IPS-20b (cell line): Measurements from ENCODE around the gene DNAH12.

Experiments used
- H3K27ac ChIP-seq: one replicate; pipeline ENCODE4 v1.5.1; 2013; ENCODE audit warnings: low read length
- H3K27me3 ChIP-seq: 2 replicates; pipeline ENCODE4 v1.6.1; 2013; ENCODE audit warnings: mild to moderate bottlenecking, low read length, inconsistent platforms; ENCODE audit not compliant: insufficient read depth
- H3K36me3 ChIP-seq: 2 replicates; pipeline ENCODE4 v1.6.1; 2013; ENCODE audit warnings: low read depth, mild to moderate bottlenecking, inconsistent platforms, low read length, moderate library complexity; ENCODE audit not compliant: insufficient read depth
- H3K4me1 ChIP-seq: 2 replicates; pipeline ENCODE4 v1.6.1; 2013; ENCODE audit warnings: mild to moderate bottlenecking, control low read depth, inconsistent platforms, low read length, moderate library complexity; ENCODE audit not compliant: insufficient read depth
- H3K4me3 ChIP-seq: 2 replicates; pipeline ENCODE4 v1.5.1; 2013; ENCODE audit warnings: mild to moderate bottlenecking, low read length, inconsistent platforms
- H3K9ac ChIP-seq: 2 replicates; pipeline ENCODE4 v1.6.1; 2013; ENCODE audit warnings: low read depth, mild to moderate bottlenecking, inconsistent platforms, low read length, moderate library complexity
- H3K9me3 ChIP-seq: 2 replicates; pipeline ENCODE4 v1.6.1; 2013; ENCODE audit warnings: mild to moderate bottlenecking, low read depth, low read length, inconsistent platforms; ENCODE audit not compliant: insufficient read depth

The DNAH12 gene

DNA sequence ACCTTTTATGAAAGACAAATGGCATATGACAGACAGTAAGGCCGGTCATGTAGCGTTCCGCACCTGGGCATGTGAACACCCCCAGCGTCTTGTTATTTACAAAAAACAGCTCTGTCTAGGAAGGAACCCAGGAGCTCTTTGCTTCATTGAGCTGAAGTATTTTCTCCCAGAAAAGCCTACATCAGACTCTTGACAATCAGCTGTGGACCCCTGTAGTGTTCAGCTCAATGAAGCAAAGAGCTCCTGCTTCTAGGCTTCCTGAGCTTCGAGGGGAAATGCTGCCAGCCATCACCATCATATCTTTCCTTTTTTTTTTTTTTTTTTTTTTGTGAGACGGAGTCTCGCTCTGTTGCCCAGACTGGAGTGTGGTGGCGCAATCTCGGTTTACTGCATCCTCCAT lies 255.7 kb downstream of the DNAH12 start:
- Histone ChIP-seq H3K9me3 (no peaks in the 10 kb centered on the region; the same call in 1 of the 2 replicates), H3K27ac (no peak overlapping the region), H3K36me3 (no peaks in the 10 kb centered on the region), H3K27me3 (no peaks in the 10 kb centered on the region), H3K4me3 (no peak overlapping the region), H3K4me1 (no peaks in the 10 kb centered on the region), H3K9ac (no peak overlapping the region)

DNA sequence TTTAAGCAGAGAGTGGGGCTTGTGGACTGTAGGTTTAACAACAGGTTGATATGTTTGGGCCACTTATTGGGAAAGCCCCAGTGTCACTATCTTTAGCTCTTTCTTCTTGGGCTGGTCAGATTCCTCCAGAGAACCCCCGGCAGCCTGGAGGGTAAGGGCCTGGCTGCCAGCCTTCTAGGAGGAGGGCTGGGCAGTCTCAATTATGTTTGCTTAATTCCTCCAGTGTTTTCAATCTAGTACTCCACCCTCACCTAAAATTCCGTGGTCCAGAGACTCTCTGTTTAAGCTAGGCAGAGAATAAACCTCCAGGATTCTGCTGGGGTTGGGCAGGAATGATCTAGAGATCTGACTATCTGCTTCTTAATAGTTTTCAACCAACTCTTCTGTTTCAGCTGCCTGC lies 256.9 kb downstream of the DNAH12 start:
- H3K9me3 ChIP-seq = no peaks in the 10 kb centered on the region; the same call in 1 of the 2 replicates
- H3K27ac ChIP-seq = no peak overlapping the region
- no peaks in the 10 kb centered on the region for H3K27me3 ChIP-seq
- no peaks in the 10 kb centered on the region for H3K36me3 ChIP-seq
- H3K9ac ChIP-seq = no peak overlapping the region
- H3K4me3 ChIP-seq = no peak overlapping the region
- no peaks in the 10 kb centered on the region for H3K4me1 ChIP-seq

DNA sequence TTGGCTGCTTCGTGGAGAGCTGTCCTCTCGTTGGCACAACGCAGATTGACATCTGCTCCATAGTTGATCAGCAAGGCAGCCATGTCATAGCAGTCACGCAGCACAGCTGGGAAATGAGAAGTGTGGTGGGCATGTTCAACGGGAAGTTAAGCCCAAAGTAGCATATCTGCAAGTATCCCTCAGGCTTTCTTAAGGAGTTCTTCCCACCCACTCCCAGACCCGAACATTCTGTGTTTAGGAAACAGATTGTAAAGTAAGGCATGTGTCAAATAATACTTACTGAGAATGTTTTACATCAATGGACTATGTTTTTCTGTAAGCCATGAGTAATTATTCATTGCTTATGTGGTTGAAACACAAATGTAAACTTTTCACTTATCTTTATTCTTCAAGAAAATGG lies 260.8 kb downstream of the DNAH12 start:
- no peak overlapping the region for H3K4me3 ChIP-seq
- peaks cover 5% of the 10 kb centered on the region; the same call in 1 of the 2 replicates for H3K9me3 ChIP-seq
- no peak overlapping the region for H3K9ac ChIP-seq
- no peaks in the 10 kb centered on the region for H3K27me3 ChIP-seq
- no peaks in the 10 kb centered on the region for H3K36me3 ChIP-seq
- no peak overlapping the region for H3K27ac ChIP-seq
- no peaks in the 10 kb centered on the region for H3K4me1 ChIP-seq

DNA sequence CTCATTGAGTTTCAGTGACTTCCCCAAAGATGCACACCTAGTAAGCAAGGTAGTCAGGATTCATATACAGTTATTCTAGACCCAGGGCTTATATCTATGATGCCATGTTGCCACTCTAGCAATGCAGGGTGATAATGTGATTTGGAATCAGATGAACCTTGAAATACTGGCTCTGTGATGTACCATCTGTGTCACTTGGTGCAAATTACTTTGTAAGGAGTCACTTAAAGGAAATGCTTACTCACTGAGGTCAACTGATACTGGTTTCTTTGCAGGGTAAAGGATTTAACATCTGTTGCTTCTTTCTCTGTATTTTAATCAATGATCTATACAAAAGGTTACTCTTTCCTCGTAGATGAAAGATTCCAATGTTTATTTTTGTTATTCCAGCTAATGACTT lies 262.4 kb downstream of the DNAH12 start:
- no peaks in the 10 kb centered on the region for H3K27me3 ChIP-seq
- H3K4me1 ChIP-seq = no peaks in the 10 kb centered on the region
- peaks cover 5% of the 10 kb centered on the region; the same call in 1 of the 2 replicates for H3K9me3 ChIP-seq
- no peaks in the 10 kb centered on the region for H3K36me3 ChIP-seq
- no peak overlapping the region for H3K27ac ChIP-seq
- H3K4me3 ChIP-seq = no peak overlapping the region
- no peak overlapping the region for H3K9ac ChIP-seq

DNA sequence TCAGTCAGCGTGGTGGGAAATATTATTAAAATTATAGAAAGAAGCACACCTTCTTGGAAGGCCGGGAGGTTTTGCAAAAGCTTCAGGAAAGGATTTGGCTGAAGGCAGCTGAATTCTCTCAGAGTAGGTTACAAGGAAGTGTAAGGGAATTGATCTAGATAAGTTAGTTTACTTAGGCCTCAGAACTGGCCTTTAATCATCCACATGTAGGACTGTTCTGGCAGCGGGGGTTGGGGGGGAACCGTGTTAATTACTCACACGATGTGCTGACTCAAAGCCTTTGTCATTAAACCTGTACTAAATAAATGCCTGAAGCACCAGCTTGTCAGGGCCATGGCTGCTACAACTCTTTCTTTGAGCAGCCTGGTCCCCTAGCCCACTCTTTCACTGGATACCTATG lies 264.5 kb downstream of the DNAH12 start:
- Histone ChIP-seq H3K36me3 (no peaks in the 10 kb centered on the region), H3K27ac (no peak overlapping the region), H3K9ac (no peak overlapping the region), H3K4me1 (no peaks in the 10 kb centered on the region), H3K9me3 (peaks cover 5% of the 10 kb centered on the region; the same call in 1 of the 2 replicates), H3K27me3 (no peaks in the 10 kb centered on the region), H3K4me3 (no peak overlapping the region)

DNA sequence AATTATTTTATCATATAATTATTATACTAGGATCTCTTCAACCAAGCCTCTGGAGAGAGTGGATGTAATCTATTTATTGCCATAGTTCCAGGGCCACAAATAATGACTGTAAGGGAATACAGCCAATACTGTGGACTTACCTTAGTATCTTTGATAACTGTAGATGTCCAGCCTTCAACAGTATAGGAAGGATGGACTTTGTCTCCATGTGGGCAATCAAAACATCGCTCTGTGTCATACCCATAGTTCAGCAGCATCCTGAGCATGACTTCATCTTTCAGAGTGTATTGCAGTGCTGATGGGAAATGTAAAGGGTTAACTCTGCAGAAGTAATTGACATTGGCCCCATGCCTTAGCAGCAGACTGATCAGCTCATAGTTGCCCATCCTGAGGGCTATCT lies 265.9 kb downstream of the DNAH12 start:
- Histone ChIP-seq H3K4me3 (no peak overlapping the region), H3K36me3 (no peaks in the 10 kb centered on the region), H3K27me3 (no peaks in the 10 kb centered on the region), H3K27ac (no peak overlapping the region), H3K4me1 (no peaks in the 10 kb centered on the region), H3K9ac (no peak overlapping the region), H3K9me3 (peaks cover 5% of the 10 kb centered on the region; the same call in 1 of the 2 replicates)

DNA sequence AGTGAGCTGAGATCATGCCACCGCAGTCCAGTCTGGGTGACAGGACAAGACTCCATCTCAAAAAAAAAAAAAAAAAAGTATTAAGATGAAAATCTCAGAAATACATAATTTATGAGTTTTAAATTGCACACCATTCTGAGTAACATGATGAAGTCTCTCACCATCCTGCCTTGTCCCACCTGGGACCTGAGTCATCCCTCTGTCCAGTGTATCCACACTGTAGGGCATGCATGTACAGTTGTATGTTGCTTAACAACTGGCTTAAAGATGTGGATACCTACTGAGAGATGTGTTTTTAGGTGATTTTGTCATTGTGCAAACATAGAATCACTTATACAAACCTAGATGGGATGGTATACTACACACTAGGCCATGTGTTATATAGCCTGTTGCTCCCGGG lies 268.8 kb downstream of the DNAH12 start:
- Histone ChIP-seq H3K27me3 (no peaks in the 10 kb centered on the region), H3K9me3 (peaks cover 5% of the 10 kb centered on the region; the same call in 1 of the 2 replicates), H3K36me3 (peaks cover 3% of the 10 kb centered on the region; the same call in 1 of the 2 replicates), H3K27ac (no peak overlapping the region), H3K9ac (no peak overlapping the region), H3K4me3 (no peak overlapping the region), H3K4me1 (no peaks in the 10 kb centered on the region)

DNA sequence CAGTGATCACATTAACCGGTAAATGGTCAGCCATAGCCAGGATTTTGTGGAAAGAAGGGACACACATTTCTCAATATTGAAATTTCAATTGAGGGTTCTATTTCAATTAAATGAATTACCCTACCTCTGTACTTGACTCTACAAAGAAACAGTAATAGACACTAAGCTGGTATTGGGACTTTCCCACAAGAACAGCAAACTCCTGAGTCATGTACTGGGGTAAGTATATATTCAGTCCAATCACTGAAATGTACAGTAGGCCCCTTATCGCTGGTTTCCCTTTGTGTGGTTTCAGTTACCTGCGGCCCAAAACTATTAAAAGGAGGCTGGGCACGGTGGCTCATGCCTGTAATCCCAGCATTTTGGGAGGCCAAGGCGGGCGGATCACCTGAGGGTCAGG lies 269.3 kb downstream of the DNAH12 start:
- Histone ChIP-seq H3K9ac (no peak overlapping the region), H3K27ac (no peak overlapping the region), H3K27me3 (no peaks in the 10 kb centered on the region), H3K4me1 (no peaks in the 10 kb centered on the region), H3K4me3 (no peak overlapping the region), H3K36me3 (peaks cover 9% of the 10 kb centered on the region; the same call in 1 of the 2 replicates), H3K9me3 (peaks cover 5% of the 10 kb centered on the region; the same call in 1 of the 2 replicates)

DNA sequence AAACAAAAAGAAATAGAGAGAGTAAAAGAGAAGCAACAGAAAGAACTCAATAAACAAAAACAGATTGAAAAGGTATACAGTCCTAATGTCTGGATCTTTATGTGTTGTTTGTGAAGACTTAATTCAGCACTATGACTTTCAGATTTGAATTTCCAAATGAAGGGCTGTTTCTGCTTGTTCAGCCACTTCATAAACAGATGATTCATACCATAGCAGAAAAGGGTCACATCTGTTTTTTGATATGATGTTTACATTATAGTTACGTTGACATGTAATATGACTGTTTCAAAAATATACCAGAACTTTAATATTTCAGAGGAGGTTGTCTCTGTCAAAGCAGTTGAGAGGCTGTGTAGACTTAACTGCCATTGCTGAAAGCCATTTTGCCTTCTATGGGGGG lies 275.7 kb downstream of the DNAH12 start:
- Histone ChIP-seq H3K27ac (no peak overlapping the region), H3K36me3 (peaks cover 39% of the 10 kb centered on the region), H3K4me1 (no peaks in the 10 kb centered on the region)

DNA sequence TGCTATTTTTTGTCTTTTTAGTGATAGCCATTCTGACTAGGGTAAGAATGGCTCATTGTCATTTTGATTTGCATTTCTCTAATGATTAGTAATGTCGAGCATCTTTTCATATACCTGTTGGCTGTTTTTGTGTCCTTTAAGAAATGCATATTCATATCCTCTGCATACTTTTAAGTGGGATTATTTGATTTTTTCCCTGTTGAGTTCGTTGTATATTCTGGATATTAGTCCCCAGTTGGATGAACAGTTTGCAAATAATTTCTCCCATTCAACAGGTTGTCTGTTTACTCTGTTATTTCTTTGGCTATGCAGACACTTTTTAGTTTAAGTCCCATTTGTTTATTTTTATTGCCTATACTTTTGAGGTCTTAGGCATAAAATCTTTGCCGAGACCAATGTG lies 282.2 kb downstream of the DNAH12 start:
- H3K36me3 ChIP-seq = peaks cover 62% of the 10 kb centered on the region
- H3K4me1 ChIP-seq = no peaks in the 10 kb centered on the region
- no peak overlapping the region for H3K9ac ChIP-seq
- no peak overlapping the region for H3K4me3 ChIP-seq
- H3K9me3 ChIP-seq = no peaks in the 10 kb centered on the region
- no peak overlapping the region for H3K27ac ChIP-seq
- H3K27me3 ChIP-seq = no peaks in the 10 kb centered on the region

More for the DNA sequence above, 275.7 kb downstream of the DNAH12 start:
- Histone ChIP-seq H3K9ac (no peak overlapping the region), H3K27me3 (no peaks in the 10 kb centered on the region), H3K9me3 (no peaks in the 10 kb centered on the region), H3K4me3 (no peak overlapping the region)

DNA sequence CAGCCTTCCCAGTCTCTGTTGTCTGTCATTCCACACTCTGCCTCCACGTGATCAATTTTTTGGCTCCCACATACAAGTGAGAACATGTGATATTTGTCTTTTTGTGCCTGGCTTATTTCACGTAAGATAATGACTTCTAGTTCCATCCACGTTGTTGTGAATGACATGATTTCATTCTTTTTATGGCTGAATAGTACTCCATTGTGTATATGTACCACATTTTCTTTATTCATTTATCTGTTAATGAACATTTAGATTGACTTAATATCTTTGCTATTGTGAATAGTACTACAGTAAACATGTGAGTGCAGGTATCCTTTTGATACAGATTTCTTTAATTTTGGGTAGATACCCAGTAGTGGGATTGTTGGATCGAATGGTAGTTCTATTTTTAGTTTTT lies 283.0 kb downstream of the DNAH12 start:
- Histone ChIP-seq H3K4me1 (no peaks in the 10 kb centered on the region), H3K36me3 (peaks cover 62% of the 10 kb centered on the region), H3K27ac (no peak overlapping the region), H3K27me3 (no peaks in the 10 kb centered on the region), H3K4me3 (no peak overlapping the region), H3K9me3 (no peaks in the 10 kb centered on the region), H3K9ac (no peak overlapping the region)

DNA sequence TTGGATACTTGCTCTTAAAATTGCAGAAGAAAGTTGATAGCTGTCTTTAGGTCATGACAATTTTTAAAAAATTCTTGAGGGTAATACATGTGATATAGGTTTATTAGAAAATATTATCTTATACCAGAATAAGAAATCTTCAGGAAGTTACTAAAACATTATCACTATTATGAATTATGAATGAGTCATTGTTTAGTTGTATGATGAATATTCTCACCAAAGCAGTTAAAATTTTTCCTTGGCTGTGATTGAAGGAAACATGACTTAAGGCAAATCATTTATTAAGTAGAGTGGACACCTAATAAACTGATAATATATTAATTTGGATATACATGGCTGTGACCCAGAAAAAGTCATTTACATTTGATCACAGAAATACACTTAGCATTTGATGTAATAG lies 286.5 kb downstream of the DNAH12 start:
- no peaks in the 10 kb centered on the region for H3K27me3 ChIP-seq
- peaks cover 49% of the 10 kb centered on the region for H3K36me3 ChIP-seq

More for the DNA sequence above, 286.5 kb downstream of the DNAH12 start:
- no peaks in the 10 kb centered on the region for H3K9me3 ChIP-seq
- H3K4me3 ChIP-seq = no peak overlapping the region
- no peaks in the 10 kb centered on the region for H3K4me1 ChIP-seq
- no peak overlapping the region for H3K27ac ChIP-seq
- no peak overlapping the region for H3K9ac ChIP-seq
